ENCODE data around the gene MRC2. TPM values are rescaled to one million over a fixed set of nuclear protein-coding genes. Genes with fewer than 3 reads are reported as not detected.

Gene MRC2
- total RNA-seq, 2 donors from 2014 or later = 34.2 to 73.7 TPM

DNA sequence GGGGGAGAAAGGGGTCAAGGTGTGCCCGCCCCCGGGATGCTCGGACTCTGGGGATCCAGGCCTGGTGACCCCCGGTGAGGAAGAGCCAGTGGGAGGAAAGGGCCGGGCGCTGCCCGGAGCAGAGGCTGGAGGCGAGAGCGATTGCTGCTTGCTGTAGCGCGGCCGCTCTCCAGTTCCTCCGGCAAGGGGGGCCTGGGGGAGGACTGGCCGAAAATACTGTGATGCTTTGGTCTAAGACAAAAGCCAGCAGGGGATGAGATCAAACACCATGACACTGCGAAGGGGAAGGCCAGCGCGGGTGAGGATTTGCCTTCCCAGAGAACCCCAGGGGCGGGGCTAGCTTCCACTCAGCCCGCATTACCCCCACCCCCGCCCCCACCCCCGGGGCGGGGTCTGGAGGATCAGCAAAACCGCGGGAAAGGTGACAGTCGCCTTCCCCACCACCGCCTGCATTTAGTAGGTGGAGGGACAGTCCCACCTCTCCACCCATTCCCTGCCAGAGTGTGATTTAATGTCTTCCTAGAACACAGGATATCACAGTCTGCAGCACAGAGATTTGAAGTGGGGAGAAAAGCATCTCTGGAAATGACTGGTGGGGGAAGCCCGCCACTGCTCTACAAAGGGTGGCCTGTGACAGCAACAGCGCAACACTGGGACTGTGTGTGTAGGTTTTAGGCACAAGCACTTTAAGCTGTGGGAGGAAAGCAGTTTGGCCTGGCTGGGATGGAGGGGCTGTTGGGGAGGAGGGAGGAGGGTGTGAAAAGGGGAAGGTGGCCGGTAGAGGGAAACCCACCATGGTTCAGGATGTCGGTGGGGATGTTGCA, 25.7 kb downstream of the MRC2 start:
- intact Hi-C loops (cut with DNase I) = loop anchor here (2.0 kb wide), 1 partner anchor 26 kb away; the partner anchor contains the start of gene MRC2
- no peak for DNase-seq (ENCODE audit: low spot score)

GRCh38 chr17:62653826-62654761, 26.6 kb downstream of the MRC2 start:
- Histone ChIP-seq H3K4me1 (replicated peaks) (peaks cover 5% of the 10 kb centered on the region), H3K36me3 (no peaks in the 10 kb centered on the region), H3K4me3 (no peak overlapping the region), H3K27me3 (replicated peaks; ENCODE audit: insufficient read depth) (no peaks in the 10 kb centered on the region), H3K27ac (peak overlapping the region in 1 of 2 donors; percentile 12), H3K9me3 (no peaks in the 10 kb centered on the region)
- 18% methylated on average over 16 of the region's 19 CpGs for WGBS
- TF ChIP-seq CTCF (IDR thresholded peaks at IDR 0.05) (no peak), POLR2AphosphoS5 (IDR thresholded peaks at IDR 0.05) (no peak)
- peak; percentile 19 for DNase-seq (ENCODE audit: low spot score)
- intact Hi-C loops (cut with DNase I) = loop anchor here (2.0 kb wide), 1 partner anchor 27 kb away; the partner anchor contains the start of gene MRC2

More for the DNA sequence above, 25.7 kb downstream of the MRC2 start:
- WGBS = 4% methylated on average over 28 of the region's 30 CpGs
- Histone ChIP-seq H3K4me3 (peak overlapping the region; percentile 34 to 39), H3K4me1 (replicated peaks) (peaks cover 5% of the 10 kb centered on the region), H3K27ac (peak overlapping the region; percentile 72 to 76), H3K27me3 (replicated peaks; ENCODE audit: insufficient read depth) (no peaks in the 10 kb centered on the region), H3K36me3 (no peaks in the 10 kb centered on the region), H3K9me3 (no peaks in the 10 kb centered on the region)
- TF ChIP-seq CTCF (IDR thresholded peaks at IDR 0.05) (no peak), POLR2AphosphoS5 (IDR thresholded peaks at IDR 0.05) (no peak), POLR2A (IDR thresholded peaks at IDR 0.05) (no peak)

DNA sequence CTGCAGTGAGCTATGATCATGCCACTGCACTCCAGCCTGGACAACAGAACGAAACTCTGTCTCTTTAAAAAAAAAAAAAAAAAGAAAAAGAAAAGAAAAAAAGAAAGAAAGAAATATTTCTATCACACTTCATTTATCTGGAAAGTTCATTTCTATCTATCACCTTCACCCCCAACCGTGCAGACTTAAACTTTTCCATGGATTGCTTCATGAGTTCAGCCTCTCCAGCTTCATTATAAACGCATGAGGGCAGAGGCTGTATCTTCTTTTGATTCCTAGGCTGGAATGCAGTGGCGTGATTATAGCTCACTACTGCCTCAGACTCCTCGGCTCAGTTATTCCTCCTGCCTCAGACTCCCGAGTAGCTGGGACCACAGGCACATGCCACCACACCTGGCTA, 28.2 kb downstream of the MRC2 start:
- no peak overlapping the region for H3K27ac ChIP-seq
- no peaks in the 10 kb centered on the region for H3K36me3 ChIP-seq
- no peak for DNase-seq (ENCODE audit: low spot score)
- intact Hi-C loops (cut with DNase I) = no loop called here
- no peak overlapping the region for H3K4me3 ChIP-seq
- TF ChIP-seq POLR2A (IDR thresholded peaks at IDR 0.05) (no peak), POLR2AphosphoS5 (IDR thresholded peaks at IDR 0.05) (no peak), CTCF (IDR thresholded peaks at IDR 0.05) (no peak)
- H3K27me3 ChIP-seq (replicated peaks; ENCODE audit: insufficient read depth) = no peaks in the 10 kb centered on the region
- 70% methylated on average over 6 of the region's 6 CpGs for WGBS
- H3K4me1 ChIP-seq (replicated peaks) = peaks cover 5% of the 10 kb centered on the region
- no peaks in the 10 kb centered on the region for H3K9me3 ChIP-seq

DNA sequence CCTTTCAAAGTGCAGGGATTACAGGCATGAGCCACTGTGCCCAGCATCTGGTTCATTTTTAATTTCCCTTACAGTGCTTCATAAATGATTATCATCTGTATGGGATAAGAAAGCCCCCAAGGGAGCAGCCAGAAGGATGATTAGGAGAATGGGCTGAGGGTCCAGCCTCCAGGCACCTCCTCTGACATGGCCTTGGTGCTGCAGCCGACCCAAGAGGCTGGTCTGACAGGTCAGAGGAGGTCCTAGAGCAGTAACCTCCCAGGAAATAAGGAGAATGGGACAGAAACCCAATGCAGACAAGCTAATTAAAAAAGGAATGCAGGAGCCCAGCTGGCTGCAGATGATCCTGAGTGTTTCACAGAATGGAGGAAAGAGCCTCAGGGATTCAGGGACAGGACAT, 29.0 kb downstream of the MRC2 start:
- Histone ChIP-seq H3K36me3 (no peaks in the 10 kb centered on the region), H3K4me1 (replicated peaks) (peaks cover 5% of the 10 kb centered on the region), H3K4me3 (no peak overlapping the region), H3K27me3 (replicated peaks; ENCODE audit: insufficient read depth) (no peaks in the 10 kb centered on the region), H3K9me3 (no peaks in the 10 kb centered on the region), H3K27ac (no peak overlapping the region)
- TF ChIP-seq POLR2A (IDR thresholded peaks at IDR 0.05) (no peak), POLR2AphosphoS5 (IDR thresholded peaks at IDR 0.05) (no peak), CTCF (IDR thresholded peaks at IDR 0.05) (no peak)
- intact Hi-C loops (cut with DNase I) = no loop called here
- 52% methylated on average over 1 of the region's 1 CpG for WGBS
- no peak for DNase-seq (ENCODE audit: low spot score)

All from prostate gland (tissue), 2 donors.